Measurements from ENCODE around the gene EWSR1.

The EWSR1 gene

GRCh38 chr22:29306835-29307595, 38.9 kb downstream of the EWSR1 start:
- peak; percentile 38 to 58 for DNase-seq

GRCh38 chr22:29307596-29308147, 39.6 kb downstream of the EWSR1 start:
- no peak for DNase-seq

- DNase-seq: no peak
Observed at GRCh38 chr22:29308148-29308790, 40.2 kb downstream of the EWSR1 start.

- DNase-seq: no peak
Observed at GRCh38 chr22:29308791-29309262, 40.8 kb downstream of the EWSR1 start.

- DNase-seq: no peak
Observed at GRCh38 chr22:29309332-29310064, 41.4 kb downstream of the EWSR1 start.

GRCh38 chr22:29310065-29310862, 42.2 kb downstream of the EWSR1 start:
- no peak for DNase-seq

GRCh38 chr22:29310863-29311339, 42.8 kb downstream of the EWSR1 start:
- DNase-seq: peak; percentile 27 to 41

- DNase-seq: no peak
Observed at GRCh38 chr22:29311464-29312217, 43.6 kb downstream of the EWSR1 start.

- no peak for DNase-seq
Observed at GRCh38 chr22:29312218-29313125, 44.4 kb downstream of the EWSR1 start.

- DNase-seq: no peak
Observed at GRCh38 chr22:29313126-29313575, 45.1 kb downstream of the EWSR1 start.

GRCh38 chr22:29313576-29314466, 45.8 kb downstream of the EWSR1 start:
- no peak for DNase-seq

GRCh38 chr22:29314537-29315285, 46.6 kb downstream of the EWSR1 start:
- no peak for DNase-seq

GRCh38 chr22:29315286-29316140, 47.4 kb downstream of the EWSR1 start, which contains the start of gene RASL10A:
RASL10A (minus strand) TSS chr22:29315697; CDS start chr22:29315246, 451 bp downstream.
- DNase-seq: no peak

- no peak for DNase-seq
Observed at GRCh38 chr22:29316141-29316828, 48.2 kb downstream of the EWSR1 start.

- DNase-seq: no peak
Observed at GRCh38 chr22:29317827-29318454, 49.9 kb downstream of the EWSR1 start.

- no peak for DNase-seq
Observed at GRCh38 chr22:29319072-29319471, 51.0 kb downstream of the EWSR1 start.
